ENCODE results near the gene AMELX.

GRCh38 chrX:11319806-11320520 lies 26.8 kb downstream of the AMELX start:
- no peak for TF ChIP-seq CTCF (IDR thresholded peaks at IDR 0.05)
- TF ChIP-seq POLR2AphosphoS5 (IDR thresholded peaks at IDR 0.05; ENCODE audit: low read depth, low read length): no peak
- no peak for TF ChIP-seq SIN3A (IDR thresholded peaks at IDR 0.05; ENCODE audit: borderline replicate concordance, insufficient read depth, low read depth, low read length)
- TF ChIP-seq REST (IDR thresholded peaks at IDR 0.05; ENCODE audit: insufficient read depth in 1 of 2, low read depth in 2 of 2, low read length in 1 of 2): no peak
